Retinal pigment epithelial cell (primary cell): ENCODE results near the gene HMGCLL1.

Experiments
- DNase-seq: peaks from one replicate; pipeline ENCODE4 v3.0.0-alpha.2; 2010; ENCODE audit warnings: low read depth
- H3K4me3 ChIP-seq: 2 replicates; pipeline ENCODE4 v1.5.1; 2011; ENCODE audit warnings: mild to moderate bottlenecking, low read length, control low read depth, moderate library complexity
- TF ChIP-seq, protein P1 (sequence below): conservative IDR thresholded peaks from 2 replicates; pipeline ENCODE4 v1.5.1; 2011; ENCODE audit warnings: low read depth, low read length, control low read depth, inconsistent platforms

Gene HMGCLL1

DNA sequence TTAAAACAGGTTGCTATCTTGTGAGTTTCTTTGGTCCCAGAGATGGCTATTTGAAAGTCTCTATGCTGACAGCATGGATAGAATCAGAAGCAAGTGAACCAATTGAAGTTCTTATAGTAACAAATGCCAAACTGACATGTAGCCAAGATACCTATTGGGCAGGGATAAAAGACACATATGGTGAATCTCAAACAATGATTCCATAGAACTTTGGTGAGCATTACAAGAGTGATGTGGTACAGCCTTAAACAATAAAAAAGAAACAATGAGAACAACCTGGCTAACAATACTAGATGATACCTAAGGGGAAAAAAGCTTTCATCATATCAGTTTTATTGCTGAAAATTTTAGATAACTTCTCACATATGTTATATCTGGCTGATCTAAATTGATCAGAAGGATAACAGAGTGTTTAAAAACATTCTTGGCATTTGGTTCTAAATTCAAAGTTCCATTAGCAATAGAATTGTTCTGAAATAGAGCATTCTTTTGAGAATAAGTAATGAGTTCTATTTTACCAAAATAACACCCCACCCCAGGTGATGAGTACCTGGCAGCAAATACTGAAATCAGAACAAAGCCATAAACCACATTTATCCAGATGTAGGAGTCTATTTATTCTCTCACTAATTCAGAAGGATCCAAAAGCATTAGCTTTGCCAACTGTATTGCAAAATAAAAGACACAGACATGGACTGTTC is 5.8 kb upstream of the HMGCLL1 start:
- TF ChIP-seq, protein P1, sequence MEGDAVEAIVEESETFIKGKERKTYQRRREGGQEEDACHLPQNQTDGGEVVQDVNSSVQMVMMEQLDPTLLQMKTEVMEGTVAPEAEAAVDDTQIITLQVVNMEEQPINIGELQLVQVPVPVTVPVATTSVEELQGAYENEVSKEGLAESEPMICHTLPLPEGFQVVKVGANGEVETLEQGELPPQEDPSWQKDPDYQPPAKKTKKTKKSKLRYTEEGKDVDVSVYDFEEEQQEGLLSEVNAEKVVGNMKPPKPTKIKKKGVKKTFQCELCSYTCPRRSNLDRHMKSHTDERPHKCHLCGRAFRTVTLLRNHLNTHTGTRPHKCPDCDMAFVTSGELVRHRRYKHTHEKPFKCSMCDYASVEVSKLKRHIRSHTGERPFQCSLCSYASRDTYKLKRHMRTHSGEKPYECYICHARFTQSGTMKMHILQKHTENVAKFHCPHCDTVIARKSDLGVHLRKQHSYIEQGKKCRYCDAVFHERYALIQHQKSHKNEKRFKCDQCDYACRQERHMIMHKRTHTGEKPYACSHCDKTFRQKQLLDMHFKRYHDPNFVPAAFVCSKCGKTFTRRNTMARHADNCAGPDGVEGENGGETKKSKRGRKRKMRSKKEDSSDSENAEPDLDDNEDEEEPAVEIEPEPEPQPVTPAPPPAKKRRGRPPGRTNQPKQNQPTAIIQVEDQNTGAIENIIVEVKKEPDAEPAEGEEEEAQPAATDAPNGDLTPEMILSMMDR: no peak
- no peak overlapping the region for H3K4me3 ChIP-seq
- DNase-seq: no peak

DNA sequence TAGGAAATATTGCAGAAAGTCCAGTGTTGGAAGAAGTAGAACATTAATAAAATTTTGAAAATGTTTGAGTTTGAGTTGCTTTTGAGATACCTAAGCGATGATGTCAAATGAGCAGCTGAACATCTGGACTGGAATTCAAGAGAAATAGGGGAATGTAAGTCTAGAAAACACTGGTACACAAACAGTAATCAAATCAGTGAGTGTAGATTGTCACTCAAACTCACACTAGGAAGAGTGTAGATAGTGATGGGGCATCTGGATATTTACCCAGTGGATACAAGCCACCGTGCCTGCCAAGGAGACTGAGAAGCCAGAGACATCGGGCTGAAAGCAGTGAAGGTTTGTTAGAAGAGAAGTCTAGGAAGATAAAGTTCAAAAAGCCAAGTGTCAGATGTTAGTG is 2.2 kb downstream of the HMGCLL1 start:
- TF ChIP-seq, protein P1: no peak
- no peak overlapping the region for H3K4me3 ChIP-seq
- no peak for DNase-seq

DNA sequence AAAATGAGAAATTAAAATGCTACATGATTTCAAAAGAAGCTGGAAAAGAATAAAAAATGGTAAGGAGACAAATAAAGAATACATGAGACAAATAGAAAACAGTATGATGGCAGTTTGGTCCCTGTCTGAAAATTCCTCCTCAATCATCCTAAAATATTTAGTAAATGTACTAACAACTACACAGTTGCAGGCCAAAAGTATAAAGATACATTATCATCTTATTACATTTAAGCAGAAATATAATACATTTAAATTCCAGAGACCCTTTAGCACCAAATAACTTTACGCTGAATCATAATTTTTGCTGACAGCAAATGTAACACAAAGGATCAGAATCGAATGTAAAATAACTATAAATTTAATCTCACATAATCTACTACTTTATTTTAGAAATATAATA is 4.4 kb downstream of the HMGCLL1 start:
- no peak overlapping the region for H3K4me3 ChIP-seq
- DNase-seq: no peak
- TF ChIP-seq, protein P1: no peak

DNA sequence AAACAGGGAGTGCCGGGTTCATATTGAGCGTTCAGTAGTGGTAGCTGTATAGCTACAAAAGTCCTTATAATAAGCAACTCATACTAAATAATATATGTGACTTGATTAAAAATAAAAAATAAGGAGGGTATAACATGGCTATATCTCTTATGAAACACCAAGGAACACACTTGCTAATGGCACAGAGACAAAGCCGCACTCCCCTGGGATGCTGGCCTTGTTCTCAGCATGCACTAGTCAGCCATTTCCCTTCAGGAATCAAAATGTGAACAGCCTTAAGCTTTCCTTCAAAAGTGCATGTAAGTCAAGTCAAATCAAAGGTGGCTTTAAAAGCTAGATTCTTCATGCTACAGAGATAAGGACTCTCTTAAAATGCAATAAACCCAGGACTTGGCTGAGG is 9.4 kb downstream of the HMGCLL1 start:
- no peak for DNase-seq
- TF ChIP-seq, protein P1: no peak
- no peak overlapping the region for H3K4me3 ChIP-seq

DNA sequence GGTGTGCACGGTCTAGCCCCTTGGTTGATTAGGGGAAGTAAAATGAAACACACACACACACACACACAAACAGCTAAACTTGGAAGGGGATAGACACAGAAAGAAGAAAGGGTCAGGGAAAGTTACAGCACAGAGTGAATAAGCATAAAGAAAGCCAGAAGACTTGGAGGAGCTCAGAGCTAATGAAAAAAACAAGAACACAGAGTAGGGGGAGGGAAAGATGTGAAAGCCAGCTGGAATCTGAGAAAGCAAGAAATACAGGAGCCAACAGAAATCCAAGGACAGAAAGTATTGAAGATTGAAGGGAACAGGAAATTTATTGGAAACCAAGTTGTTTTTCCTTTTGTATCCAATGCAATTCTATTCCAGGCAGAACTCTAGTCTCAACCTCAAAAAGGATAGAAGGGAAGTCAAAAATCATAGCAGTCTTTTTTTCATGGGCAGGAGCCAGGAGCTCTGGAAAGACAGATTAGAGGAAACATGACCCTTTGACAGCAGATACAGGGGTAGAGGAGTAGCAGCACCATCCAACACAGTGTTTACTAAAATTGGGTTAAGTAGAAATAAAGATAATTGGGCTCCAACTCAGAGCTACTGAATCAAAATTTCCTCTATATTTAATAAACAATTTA is 10.1 kb downstream of the HMGCLL1 start:
- TF ChIP-seq, protein P1: no peak
- no peak overlapping the region for H3K4me3 ChIP-seq
- no peak for DNase-seq

DNA sequence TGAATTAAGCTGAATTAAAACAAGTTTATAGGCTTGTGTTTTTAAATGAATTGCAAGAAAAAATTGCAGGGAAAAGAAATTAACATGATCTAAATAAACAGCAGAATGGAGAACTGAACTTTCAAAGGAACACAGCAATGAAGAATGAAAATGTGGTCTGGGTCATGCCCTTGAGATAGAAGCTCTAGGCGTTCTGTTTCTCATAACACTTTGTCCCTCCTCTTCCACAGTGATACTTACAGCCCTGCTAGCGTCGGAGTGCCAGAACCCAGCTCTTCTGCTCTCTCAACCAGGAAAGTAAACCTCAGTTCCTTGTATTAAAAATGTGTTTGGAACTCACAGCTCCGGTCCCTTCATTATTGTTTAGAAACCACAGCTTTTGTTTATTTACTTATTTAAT is 11.4 kb downstream of the HMGCLL1 start:
- no peak overlapping the region for H3K4me3 ChIP-seq
- TF ChIP-seq, protein P1: no peak
- DNase-seq: no peak

DNA sequence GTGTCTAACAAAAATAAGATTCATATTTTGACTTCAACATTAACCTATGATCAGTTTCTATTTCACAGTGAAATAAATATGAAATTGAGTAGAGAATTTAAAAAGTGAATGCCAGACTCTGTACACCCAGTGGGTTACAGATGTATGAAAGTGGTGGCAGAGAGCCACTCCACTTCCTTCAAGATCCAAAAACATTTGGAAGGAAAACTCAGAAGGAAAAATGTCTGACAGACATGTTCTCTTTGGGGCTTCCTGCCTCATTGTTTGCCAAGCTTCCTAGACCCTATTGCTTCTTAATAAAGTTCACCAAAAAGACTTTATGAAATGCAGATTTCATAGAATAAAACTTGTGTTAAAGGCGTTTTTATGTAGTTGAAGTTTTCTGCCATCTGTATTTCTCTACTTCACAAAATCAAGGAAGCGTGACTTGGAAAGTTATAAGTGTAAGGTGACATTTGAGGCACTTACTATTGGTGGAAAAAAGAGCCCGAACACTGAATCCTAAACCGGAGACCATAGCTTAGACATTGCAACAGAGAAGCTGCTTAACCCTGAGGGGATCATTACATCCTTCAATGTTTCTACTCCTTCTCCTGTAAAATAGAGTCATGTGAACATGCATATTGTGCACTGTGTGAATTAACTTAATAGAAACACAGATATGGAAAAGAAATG is 12.8 kb downstream of the HMGCLL1 start:
- no peak overlapping the region for H3K4me3 ChIP-seq
- TF ChIP-seq, protein P1: no peak
- DNase-seq: no peak
